HCT116 (cell line): ENCODE results near the gene PRRC2C.

Experiments used
- CTCF ChIP-seq, 3 experiments: fragments of 200-600 bp in 1 of 3; sonication (generic) in 1 of 3; IDR thresholded peaks in 2 of 3; conservative IDR thresholded peaks in 1 of 3; 2 replicates each; pipeline ENCODE4 v1.5.1; 2012 to 2017; ENCODE audit warnings: low read depth in 2 of 3, low read length in 2 of 3, antibody characterized with exemption in 1 of 3, borderline replicate concordance in 1 of 3, control low read depth in 1 of 3, mild to moderate bottlenecking in 1 of 3, mixed read lengths in 1 of 3, mixed run types in 1 of 3, moderate library complexity in 1 of 3; ENCODE audit not compliant: insufficient read depth in 1 of 3
- EZH2 ChIP-seq: fragments of 200-600 bp; sonication (generic); IDR thresholded peaks from 2 replicates; pipeline ENCODE4 v1.6.1; 2017; ENCODE audit warnings: antibody characterized with exemption, mixed run types
- EZH2phosphoT487 ChIP-seq: fragments of 200-600 bp; IDR thresholded peaks from 2 replicates; pipeline ENCODE4 v1.6.1; 2018; ENCODE audit warnings: antibody characterized with exemption, borderline replicate concordance
- POLR2A ChIP-seq: IDR thresholded peaks from 2 replicates; pipeline ENCODE4 v1.7.0; 2011; ENCODE audit warnings: borderline replicate concordance; ENCODE audit not compliant: insufficient read depth, insufficient read length; ENCODE audit errors: extremely low read depth
- SP1 ChIP-seq: IDR thresholded peaks from 2 replicates; pipeline ENCODE4 v1.6.1; 2012; ENCODE audit warnings: low read depth
- TCF7L2 ChIP-seq: IDR thresholded peaks from 2 replicates; pipeline ENCODE4 v1.7.0; 2011; ENCODE audit warnings: borderline replicate concordance, inconsistent platforms; ENCODE audit not compliant: insufficient read depth, insufficient read length; ENCODE audit errors: extremely low read depth
- YY1 ChIP-seq: IDR thresholded peaks from 2 replicates; pipeline ENCODE4 v1.6.1; 2011; ENCODE audit warnings: low read length, low read depth, moderate library complexity, mild to moderate bottlenecking; ENCODE audit not compliant: insufficient replicate concordance; ENCODE audit errors: extremely low read depth

GRCh38 chr1:171635661-171636060, 150.3 kb downstream of the PRRC2C start:
- no peak for TF ChIP-seq POLR2A
- no peak for TF ChIP-seq CTCF (IDR thresholded peaks at IDR 0.05 in 2 of 3, conservative IDR thresholded peaks at IDR 0.05 in 1 of 3; ENCODE audit: borderline replicate concordance in 1 of 3, insufficient read depth in 1 of 3, low read depth in 2 of 3, low read length in 2 of 3)
- no peak for TF ChIP-seq EZH2phosphoT487
- no peak for TF ChIP-seq TCF7L2
- no peak for TF ChIP-seq EZH2
- TF ChIP-seq SP1: no peak
- TF ChIP-seq YY1: no peak
